SJSA1 (cell line): ENCODE measurements around the gene RBMS3. TPM values are rescaled to one million over a fixed set of nuclear protein-coding genes. Genes with fewer than 3 reads are reported as not detected.
"Not testable (repeated sequence)": the region's sequence is repeated elsewhere in the genome, so short reads cannot be mapped to it uniquely, and the experiment has no call there.

Experiments
- DNase-seq, 2 experiments: peaks; one replicate each; pipeline ENCODE4 v3.0.0-alpha.2; 2015 to 2020; ENCODE audit warnings: low spot score in 2 of 2, low read depth in 1 of 2
- H3K27ac ChIP-seq: fragments of 250-450 bp; sonication (Bioruptor Pico); 2 replicates; pipeline ENCODE4 v1.5.1; 2020; ENCODE audit warnings: mild to moderate bottlenecking, moderate library complexity
- H3K27me3 ChIP-seq: fragments of 250-450 bp; sonication (Bioruptor Pico); replicated peaks from 2 replicates; pipeline ENCODE4 v1.5.1; 2020; ENCODE audit warnings: mild to moderate bottlenecking, moderate library complexity
- H3K36me3 ChIP-seq: fragments of 250-450 bp; sonication (Bioruptor Pico); 2 replicates; pipeline ENCODE4 v1.5.1; 2020; ENCODE audit warnings: mild to moderate bottlenecking
- H3K4me1 ChIP-seq: fragments of 250-450 bp; sonication (Bioruptor Pico); replicated peaks from 2 replicates; pipeline ENCODE4 v1.6.1; 2021; ENCODE audit warnings: mild to moderate bottlenecking
- H3K4me3 ChIP-seq: fragments of 250-450 bp; sonication (Bioruptor Pico); 2 replicates; pipeline ENCODE4 v1.5.1; 2020; ENCODE audit warnings: mild to moderate bottlenecking
- H3K9me3 ChIP-seq: fragments of 250-450 bp; sonication (Bioruptor Pico); replicated peaks from 2 replicates; pipeline ENCODE4 v1.5.1; 2020; ENCODE audit warnings: mild to moderate bottlenecking
- total RNA-seq: library from RNA; depleted of rRNA; stranded (reverse); fragments of >200 nt; shearing (Covaris generic); gene quantifications from 2 replicates; pipeline ENCODE4 v1.2.3, GENCODE V29; 2014

The RBMS3 gene
- total RNA-seq, 1 experiment from 2014 or later = 31.7 TPM

- Histone ChIP-seq H3K9me3 (no peaks in the 10 kb centered on the region), H3K27ac (no peak overlapping the region), H3K4me3 (no peak overlapping the region), H3K36me3 (peaks cover 13% of the 10 kb centered on the region; the same call in 1 of the 2 replicates), H3K27me3 (no peaks in the 10 kb centered on the region), H3K4me1 (peaks cover 10% of the 10 kb centered on the region; the same call in 1 of the 2 replicates)
- DNase-seq = no peak
Measured at GRCh38 chr3:29307295-29307694, 26.4 kb downstream of the RBMS3 start.

DNA sequence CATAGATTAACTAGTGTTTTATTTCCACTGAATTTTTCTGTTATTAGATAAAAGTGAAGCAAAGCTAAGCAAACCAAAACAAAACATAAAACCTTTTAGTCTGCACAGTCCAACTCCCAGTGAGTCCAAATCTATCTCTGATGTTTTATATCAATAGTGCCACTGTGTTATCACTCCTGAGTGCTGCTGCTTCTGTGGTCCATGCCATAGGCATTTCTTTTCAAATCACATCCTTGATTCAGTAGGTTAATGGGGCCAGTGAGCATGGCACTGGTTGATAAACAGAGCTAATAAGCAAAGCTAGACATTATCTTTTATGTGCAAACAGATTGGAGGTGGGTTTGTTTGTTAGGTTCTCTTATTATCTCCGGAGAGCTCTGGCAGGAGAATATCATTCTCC, 30.0 kb downstream of the RBMS3 start:
- no peak overlapping the region for H3K27ac ChIP-seq
- no peak for DNase-seq

DNA sequence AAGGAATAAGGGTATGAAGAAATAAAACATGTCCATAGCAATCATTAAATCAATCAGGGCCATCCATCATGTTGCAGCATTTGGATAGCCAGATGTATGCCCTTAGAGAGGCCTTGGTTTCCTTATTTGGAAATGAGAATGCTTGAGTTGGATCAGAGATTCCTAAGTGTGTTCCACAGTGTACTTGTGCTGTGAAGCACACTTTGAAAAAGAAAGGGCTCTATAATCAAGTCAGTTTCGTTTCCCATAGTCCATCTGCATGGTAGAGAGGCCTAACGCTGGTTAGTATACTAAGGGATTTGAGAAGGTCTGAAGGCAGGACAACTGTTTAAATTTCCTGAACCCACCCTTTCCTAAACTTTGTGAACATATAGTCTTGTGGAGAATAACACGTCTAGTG, 30.9 kb downstream of the RBMS3 start:
- Histone ChIP-seq H3K27me3 (no peaks in the 10 kb centered on the region), H3K36me3 (0 out of 2 replicates have a peak, but pooled peaks cover 4% of the 10 kb centered on the region), H3K4me1 (peaks cover 22% of the 10 kb centered on the region), H3K4me3 (no peak overlapping the region), H3K9me3 (no peaks in the 10 kb centered on the region), H3K27ac (no peak overlapping the region)
- no peak for DNase-seq

More for the DNA sequence above, 30.0 kb downstream of the RBMS3 start:
- Histone ChIP-seq H3K9me3 (no peaks in the 10 kb centered on the region), H3K36me3 (0 out of 2 replicates have a peak, but pooled peaks cover 4% of the 10 kb centered on the region), H3K4me1 (peaks cover 22% of the 10 kb centered on the region), H3K27me3 (no peaks in the 10 kb centered on the region), H3K4me3 (no peak overlapping the region)

GRCh38 chr3:29312395-29312794, 31.5 kb downstream of the RBMS3 start:
- Histone ChIP-seq H3K9me3 (no peaks in the 10 kb centered on the region), H3K36me3 (0 out of 2 replicates have a peak, but pooled peaks cover 4% of the 10 kb centered on the region), H3K27me3 (no peaks in the 10 kb centered on the region), H3K4me3 (no peak overlapping the region), H3K27ac (peak overlapping the region; percentile 37; the same call in 1 of the 2 replicates), H3K4me1 (peaks cover 22% of the 10 kb centered on the region)
- no peak for DNase-seq

- H3K9me3 ChIP-seq = no peaks in the 10 kb centered on the region
- no peaks in the 10 kb centered on the region for H3K27me3 ChIP-seq
- H3K36me3 ChIP-seq = 0 out of 2 replicates have a peak, but pooled peaks cover 4% of the 10 kb centered on the region
- peak in 1 of 2 experiments; percentile 42 for DNase-seq
- no peak overlapping the region for H3K4me3 ChIP-seq
- H3K27ac ChIP-seq = peak overlapping the region; percentile 37; the same call in 1 of the 2 replicates
- peaks cover 22% of the 10 kb centered on the region for H3K4me1 ChIP-seq
Measured at GRCh38 chr3:29312960-29313452, 32.1 kb downstream of the RBMS3 start.

- H3K27me3 ChIP-seq = no peaks in the 10 kb centered on the region
- H3K36me3 ChIP-seq = 0 out of 2 replicates have a peak, but pooled peaks cover 4% of the 10 kb centered on the region
- no peak overlapping the region for H3K4me3 ChIP-seq
- peaks cover 22% of the 10 kb centered on the region for H3K4me1 ChIP-seq
- no peaks in the 10 kb centered on the region for H3K9me3 ChIP-seq
- no peak overlapping the region for H3K27ac ChIP-seq
- no peak for DNase-seq
Measured at GRCh38 chr3:29313981-29314726, 33.3 kb downstream of the RBMS3 start.

DNA sequence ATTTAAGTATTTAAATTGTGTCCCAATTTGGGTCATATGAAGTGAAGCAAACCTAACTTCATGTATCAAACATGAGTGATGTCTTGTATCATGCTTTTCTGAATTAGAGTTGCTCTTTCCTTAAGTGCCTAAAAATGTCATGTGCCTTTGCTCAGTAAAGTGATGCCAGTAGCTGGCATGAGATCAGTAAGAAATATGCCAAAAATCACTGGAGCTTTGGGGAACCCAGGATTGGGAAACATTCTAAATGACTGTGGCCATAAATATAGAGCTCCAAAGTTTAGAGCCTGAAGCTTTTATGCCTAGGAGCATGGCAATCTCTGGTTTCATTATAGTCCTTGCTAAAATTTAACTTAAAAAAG, 33.8 kb downstream of the RBMS3 start:
- no peak for DNase-seq
- 0 out of 2 replicates have a peak, but pooled peaks cover 4% of the 10 kb centered on the region for H3K36me3 ChIP-seq

DNA sequence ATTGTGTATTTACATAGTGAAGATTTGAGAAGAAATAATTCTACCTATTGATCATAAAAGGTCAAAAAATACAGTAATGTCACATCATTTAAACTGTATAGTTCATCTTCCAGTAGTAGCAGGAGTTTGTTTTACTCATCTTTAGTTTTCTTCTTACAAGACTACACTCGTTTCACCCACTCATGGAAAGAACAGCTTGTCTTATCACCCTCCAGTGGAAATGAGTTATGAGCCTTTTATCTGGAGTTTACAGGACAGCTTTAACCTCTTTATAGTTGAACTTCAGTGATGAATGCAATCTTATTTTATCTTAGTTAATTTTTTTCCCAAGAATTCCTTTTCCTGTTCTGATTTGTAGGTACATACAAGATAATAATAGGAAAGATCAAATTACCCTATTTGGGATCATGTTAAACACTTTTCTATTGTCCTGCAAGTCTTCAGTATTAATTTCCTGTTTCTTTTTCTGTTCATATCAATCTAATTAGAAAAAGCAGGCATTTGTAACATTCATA, 36.8 kb downstream of the RBMS3 start:
- Histone ChIP-seq H3K4me1 (peaks cover 10% of the 10 kb centered on the region), H3K9me3 (no peaks in the 10 kb centered on the region), H3K27me3 (no peaks in the 10 kb centered on the region), H3K4me3 (no peak overlapping the region), H3K27ac (no peak overlapping the region), H3K36me3 (no peaks in the 10 kb centered on the region)
- DNase-seq = no peak

More for the DNA sequence above, 33.8 kb downstream of the RBMS3 start:
- Histone ChIP-seq H3K27me3 (no peaks in the 10 kb centered on the region), H3K4me1 (peaks cover 22% of the 10 kb centered on the region), H3K9me3 (no peaks in the 10 kb centered on the region), H3K4me3 (no peak overlapping the region), H3K27ac (no peak overlapping the region)

- DNase-seq = no peak
- Histone ChIP-seq H3K4me3 (no peak overlapping the region), H3K36me3 (no peaks in the 10 kb centered on the region), H3K9me3 (no peaks in the 10 kb centered on the region), H3K27ac (no peak overlapping the region), H3K27me3 (no peaks in the 10 kb centered on the region), H3K4me1 (peaks cover 5% of the 10 kb centered on the region)
Measured at GRCh38 chr3:29318251-29318650, 37.4 kb downstream of the RBMS3 start.

DNA sequence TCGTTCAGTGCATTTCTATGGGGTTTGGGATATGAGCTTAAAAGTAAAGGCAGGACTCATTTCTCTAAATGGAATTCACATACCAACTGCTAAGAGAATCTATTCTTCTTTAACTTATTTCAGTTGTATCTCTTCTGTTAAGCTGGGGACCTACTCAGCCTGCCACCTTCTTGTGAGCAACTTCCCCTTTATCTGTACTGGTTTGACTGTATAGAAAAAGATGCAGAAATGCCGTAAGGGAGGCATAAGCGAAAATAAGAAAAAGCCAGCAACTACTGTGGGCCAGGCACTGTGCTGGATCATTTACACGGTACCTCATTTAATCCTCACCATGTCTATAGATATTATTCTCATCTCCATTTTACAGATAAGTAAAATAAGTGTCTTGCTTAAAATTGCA, 38.4 kb downstream of the RBMS3 start:
- Histone ChIP-seq H3K4me1 (peaks cover 9% of the 10 kb centered on the region), H3K27ac (no peak overlapping the region), H3K9me3 (no peaks in the 10 kb centered on the region), H3K4me3 (no peak overlapping the region), H3K36me3 (no peaks in the 10 kb centered on the region), H3K27me3 (no peaks in the 10 kb centered on the region)
- DNase-seq = no peak

- Histone ChIP-seq H3K4me3 (no peak overlapping the region), H3K27ac (no peak overlapping the region), H3K36me3 (no peaks in the 10 kb centered on the region), H3K9me3 (no peaks in the 10 kb centered on the region), H3K4me1 (peaks cover 12% of the 10 kb centered on the region), H3K27me3 (no peaks in the 10 kb centered on the region)
- no peak for DNase-seq
Measured at GRCh38 chr3:29319798-29320197, 38.9 kb downstream of the RBMS3 start.

DNA sequence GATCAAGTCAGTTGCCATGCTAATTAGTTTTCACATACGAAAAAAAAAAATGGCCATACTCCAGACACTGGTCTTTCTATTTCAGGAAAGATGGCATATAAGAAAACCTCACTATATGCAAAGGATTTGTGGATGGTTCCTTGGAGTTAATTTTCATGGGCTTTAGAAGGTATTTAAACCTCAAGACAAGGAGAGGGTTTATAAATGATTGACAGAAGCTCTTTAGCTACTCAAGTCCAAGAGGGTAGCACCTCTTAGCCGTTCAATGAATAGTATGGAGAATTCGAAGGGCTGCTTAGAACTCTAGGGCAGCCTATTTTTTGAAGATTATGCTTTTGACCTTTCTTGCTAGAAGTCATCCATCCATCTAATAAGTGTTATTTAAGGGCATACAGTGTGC, 41.7 kb downstream of the RBMS3 start:
- Histone ChIP-seq H3K4me3 (no peak overlapping the region), H3K9me3 (no peaks in the 10 kb centered on the region), H3K36me3 (0 out of 2 replicates have a peak, but pooled peaks cover 2% of the 10 kb centered on the region), H3K27me3 (no peaks in the 10 kb centered on the region), H3K27ac (no peak overlapping the region), H3K4me1 (peaks cover 14% of the 10 kb centered on the region)
- DNase-seq = no peak

DNA sequence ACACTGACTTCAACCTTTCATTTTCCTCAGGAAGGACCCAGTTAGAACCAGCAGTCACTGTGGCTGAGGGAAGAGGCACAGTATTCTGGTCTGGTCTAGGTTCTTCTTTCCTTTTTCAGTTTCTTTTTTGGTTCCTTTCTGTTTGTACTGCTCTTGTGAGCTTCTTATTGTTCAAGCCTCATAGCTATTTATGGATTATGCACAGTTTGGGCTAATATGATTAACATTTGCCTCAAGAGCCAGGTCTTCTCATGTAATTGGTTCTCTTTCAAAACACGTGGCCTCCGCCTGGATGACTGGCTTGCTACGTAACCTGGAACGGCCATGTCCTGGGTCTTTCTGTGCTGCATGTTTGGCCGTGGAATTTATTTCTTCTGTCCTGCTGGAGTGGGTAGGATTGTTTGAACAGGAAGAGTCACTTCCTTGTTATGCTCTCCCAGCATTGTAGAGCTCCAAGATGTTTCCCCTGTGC, 43.3 kb downstream of the RBMS3 start:
- H3K27me3 ChIP-seq = no peaks in the 10 kb centered on the region
- H3K36me3 ChIP-seq = 0 out of 2 replicates have a peak, but pooled peaks cover 2% of the 10 kb centered on the region
- peak overlapping the region; percentile 27 for H3K4me3 ChIP-seq
- H3K4me1 ChIP-seq = peaks cover 14% of the 10 kb centered on the region
- DNase-seq = peak; percentile 81 to 87
- H3K9me3 ChIP-seq = no peaks in the 10 kb centered on the region
- H3K27ac ChIP-seq = peak overlapping the region; percentile 91

GRCh38 chr3:29326540-29326939, 45.7 kb downstream of the RBMS3 start:
- not testable (repeated sequence) for H3K27ac ChIP-seq, H3K4me3 ChIP-seq
- H3K4me1 ChIP-seq = peaks cover 18% of the 10 kb centered on the region

More at GRCh38 chr3:29326540-29326939, 45.7 kb downstream of the RBMS3 start:
- not testable (repeated sequence) for H3K27me3 ChIP-seq, H3K36me3 ChIP-seq, DNase-seq, H3K9me3 ChIP-seq
